GOT3 (cell line): Measurements from ENCODE around the gene TRIM66.

Source experiments
- DNase-seq: peaks from one replicate; lab custom pipeline; 2025; ENCODE audit warnings: mixed read lengths; lab: John Stamatoyannopoulos, UW

Gene TRIM66, protein sequence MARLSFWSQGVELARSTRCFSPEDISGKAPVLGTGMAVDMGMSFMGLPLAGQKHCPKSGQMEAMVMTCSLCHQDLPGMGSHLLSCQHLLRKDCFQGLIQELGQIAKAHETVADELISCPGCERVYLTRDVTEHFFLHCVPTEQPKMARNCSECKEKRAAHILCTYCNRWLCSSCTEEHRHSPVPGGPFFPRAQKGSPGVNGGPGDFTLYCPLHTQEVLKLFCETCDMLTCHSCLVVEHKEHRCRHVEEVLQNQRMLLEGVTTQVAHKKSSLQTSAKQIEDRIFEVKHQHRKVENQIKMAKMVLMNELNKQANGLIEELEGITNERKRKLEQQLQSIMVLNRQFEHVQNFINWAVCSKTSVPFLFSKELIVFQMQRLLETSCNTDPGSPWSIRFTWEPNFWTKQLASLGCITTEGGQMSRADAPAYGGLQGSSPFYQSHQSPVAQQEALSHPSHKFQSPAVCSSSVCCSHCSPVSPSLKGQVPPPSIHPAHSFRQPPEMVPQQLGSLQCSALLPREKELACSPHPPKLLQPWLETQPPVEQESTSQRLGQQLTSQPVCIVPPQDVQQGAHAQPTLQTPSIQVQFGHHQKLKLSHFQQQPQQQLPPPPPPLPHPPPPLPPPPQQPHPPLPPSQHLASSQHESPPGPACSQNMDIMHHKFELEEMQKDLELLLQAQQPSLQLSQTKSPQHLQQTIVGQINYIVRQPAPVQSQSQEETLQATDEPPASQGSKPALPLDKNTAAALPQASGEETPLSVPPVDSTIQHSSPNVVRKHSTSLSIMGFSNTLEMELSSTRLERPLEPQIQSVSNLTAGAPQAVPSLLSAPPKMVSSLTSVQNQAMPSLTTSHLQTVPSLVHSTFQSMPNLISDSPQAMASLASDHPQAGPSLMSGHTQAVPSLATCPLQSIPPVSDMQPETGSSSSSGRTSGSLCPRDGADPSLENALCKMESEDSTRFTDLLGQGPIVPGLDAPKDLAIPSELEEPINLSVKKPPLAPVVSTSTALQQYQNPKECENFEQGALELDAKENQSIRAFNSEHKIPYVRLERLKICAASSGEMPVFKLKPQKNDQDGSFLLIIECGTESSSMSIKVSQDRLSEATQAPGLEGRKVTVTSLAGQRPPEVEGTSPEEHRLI (N-terminal part only)

DNA sequence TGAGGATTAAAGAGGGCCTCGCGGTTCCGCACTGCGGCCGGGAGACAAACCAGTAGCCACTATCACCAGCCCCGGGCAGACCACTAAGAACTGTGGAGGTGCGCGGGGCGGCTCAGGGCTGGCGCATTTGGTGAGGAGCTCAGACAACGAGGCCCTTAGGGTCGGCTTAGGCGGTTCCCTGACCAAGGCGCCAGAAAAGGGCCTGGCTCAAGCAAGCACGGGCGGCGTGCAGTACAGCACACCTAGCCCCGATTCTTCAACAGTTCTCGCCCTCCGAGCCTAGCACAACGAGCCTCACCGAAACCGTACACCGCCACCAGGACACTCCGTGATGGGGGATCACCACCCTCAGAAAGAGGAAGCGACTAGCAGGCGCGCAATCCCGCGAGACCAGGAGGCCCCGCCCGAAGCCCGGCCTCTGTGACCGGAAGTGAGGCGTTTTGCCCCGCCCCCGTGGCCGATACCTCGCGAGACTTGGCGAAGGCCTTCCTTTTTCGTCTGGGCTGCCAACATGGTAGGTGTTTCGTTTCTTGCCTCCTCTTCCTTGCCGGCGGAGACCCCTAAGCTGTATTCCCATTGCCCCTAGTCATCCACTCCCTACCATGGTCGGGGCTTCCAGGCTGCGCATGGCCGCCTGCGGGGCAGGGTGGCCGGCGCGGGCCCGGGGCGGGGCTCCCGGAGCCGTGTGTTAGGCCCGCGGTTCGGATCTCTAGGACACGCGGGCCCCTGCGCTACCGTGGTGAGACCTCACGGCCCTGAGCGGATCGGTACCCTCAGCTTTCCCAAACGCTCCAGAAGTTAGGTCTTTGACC is at the start of gene TRIM66, which contains the start of gene RPL27A:
TSS of gene TRIM66 (minus strand) at position 363 of the 812 bp plus-strand sequence. CDS start 10,391 bp downstream, outside the sequence.
TSS of gene RPL27A (plus strand) at position 490 of the 812 bp plus-strand sequence. CDS start at position 512, 22 bp downstream.
- DNase-seq, result peak; percentile 71

- no peak for DNase-seq
These were observed 49.3 kb upstream of the TRIM66 start for GRCh38 chr11:8731647-8732323.

DNA sequence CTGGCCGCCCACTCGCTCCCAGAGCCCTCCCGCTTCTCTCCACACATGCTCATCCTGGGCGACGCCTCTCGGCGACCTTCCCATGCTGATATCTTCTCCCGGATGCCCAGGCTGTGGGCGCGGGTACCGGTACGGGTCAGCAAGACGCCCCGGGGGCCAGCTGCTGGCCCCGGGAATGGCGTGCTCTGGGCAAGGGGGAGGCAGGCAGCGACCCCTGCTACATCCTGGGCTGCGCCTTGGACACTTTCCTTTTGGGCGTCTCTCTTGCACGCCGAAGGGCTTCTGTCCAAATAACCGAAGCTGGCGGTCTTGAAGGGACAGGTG is 48.2 kb upstream of the TRIM66 start:
- DNase-seq, result no peak

- no peak for DNase-seq
These were observed 47.6 kb upstream of the TRIM66 start for GRCh38 chr11:8729837-8730696.

GRCh38 chr11:8729067-8729466 is 46.6 kb upstream of the TRIM66 start:
- DNase-seq, result no peak

DNA sequence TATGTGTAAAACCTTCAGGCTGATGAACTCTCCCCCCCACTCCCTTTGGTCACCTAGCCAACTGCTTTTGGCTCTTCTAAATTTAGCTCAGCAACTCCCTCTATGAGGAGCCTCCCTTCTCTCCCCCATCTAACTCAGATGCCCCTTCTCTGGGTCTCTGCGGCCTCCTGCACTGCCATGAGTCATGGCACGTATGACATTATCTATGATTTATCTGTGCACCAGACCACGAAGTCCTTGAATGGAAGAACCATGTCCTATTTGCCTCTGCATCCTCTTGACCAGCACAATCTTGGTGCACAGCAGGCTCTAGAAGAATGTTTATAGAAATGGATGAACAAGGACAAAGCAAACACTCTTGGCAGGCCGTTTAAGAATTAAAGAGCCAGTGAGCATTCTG is 46.1 kb upstream of the TRIM66 start:
- no peak for DNase-seq

DNA sequence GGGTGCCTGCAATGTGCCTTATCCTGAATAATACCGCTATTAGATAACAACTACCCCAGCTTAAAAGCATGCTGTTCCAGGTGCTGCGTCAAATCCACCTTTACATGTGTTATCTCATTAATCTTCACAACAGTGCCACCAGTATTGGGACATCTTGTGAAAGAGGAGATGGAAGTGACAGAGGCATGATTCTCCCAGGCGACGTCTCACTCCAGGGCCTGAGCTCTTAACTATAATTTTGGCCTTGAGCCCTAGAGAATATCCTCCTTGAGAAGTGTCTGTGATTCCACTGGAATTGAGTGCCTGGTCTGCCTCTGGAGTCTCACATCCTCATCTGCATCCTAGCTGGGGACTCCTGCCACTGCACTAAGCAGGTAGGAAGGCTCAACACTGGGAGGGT is 43.9 kb upstream of the TRIM66 start:
- DNase-seq, result no peak

DNA sequence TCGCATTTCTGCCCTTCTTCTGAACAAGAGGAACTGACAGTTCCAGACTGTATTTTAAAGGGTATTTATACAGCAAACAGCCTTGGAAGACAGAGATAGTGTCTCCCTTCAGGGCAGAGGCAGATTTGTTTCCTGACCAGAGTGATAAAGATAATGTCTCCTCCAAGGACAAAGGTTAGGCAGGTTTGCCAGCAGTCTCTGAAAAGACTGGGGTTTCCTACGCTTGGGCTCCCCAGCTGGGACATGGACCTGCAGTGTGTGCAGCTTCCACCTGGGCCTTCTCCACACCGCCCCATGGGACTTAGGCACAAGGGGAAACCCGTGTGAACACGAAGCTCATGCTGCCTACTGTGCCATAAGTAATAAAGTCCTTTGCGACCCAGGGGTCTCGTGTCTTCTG is 42.2 kb upstream of the TRIM66 start:
- DNase-seq, result no peak

GRCh38 chr11:8723711-8724110 is 41.2 kb upstream of the TRIM66 start:
- no peak for DNase-seq

DNA sequence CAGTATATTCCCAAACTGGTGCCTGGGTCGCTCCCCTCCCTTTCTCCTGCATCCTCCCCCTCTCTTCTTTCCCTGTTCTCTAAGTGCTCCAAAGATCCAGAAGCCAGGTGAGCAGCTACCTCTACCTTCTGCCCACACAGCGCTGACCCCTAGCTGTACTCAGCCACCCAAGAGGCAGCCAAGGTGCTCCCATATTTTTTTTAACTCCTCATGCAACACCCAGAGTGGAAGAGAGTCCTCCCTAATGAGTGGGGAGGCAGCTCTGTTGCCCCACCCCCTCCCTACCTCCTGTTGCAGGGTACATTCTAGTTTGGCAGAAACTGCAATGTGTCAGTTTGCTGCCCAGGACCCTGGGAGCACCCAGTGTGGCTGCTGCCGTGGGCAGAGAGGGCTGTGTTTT is 40.3 kb upstream of the TRIM66 start:
- no peak for DNase-seq

DNA sequence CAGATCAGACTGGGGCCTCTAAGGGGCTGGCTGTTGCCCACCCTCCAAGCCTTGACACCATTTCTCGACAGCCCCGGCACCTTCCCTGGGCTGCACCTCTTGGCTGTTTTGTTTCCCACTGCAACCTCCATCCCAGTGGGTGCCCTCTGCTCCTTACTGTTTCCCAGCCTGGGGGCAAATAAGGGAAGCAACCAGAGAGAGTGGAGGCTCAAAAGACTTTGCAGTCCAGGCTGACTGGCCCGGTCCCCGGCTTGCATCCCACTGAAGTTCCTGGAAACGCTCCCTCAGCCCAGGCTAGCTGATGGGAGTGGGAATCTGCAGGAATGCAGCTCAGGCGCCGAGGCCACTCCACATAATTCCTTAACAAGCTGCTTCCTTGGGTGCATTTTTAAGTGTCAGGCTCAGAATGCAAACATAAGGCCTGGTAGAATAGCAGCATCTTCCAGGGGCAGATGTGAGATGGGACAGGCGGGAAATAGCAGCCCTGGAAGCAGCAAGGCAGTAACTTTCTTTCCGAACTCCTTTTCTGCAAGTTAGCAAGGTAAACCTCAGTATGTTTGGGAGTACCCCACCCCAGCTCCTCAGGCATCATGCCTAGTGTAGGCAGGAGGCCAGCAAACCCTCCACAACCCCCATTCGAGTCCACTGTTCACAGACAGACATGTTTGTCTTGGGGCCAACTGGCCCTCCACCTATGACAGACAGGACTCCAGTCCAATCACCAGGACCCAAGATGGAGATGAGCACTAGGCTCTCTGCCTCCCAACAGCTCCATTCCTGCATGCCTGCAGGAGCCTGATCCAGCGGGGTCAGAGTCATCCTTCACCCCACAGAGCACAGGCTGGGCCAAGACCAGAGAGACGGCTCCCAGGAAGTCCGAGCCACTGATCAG is 39.4 kb upstream of the TRIM66 start:
- DNase-seq, result no peak

DNA sequence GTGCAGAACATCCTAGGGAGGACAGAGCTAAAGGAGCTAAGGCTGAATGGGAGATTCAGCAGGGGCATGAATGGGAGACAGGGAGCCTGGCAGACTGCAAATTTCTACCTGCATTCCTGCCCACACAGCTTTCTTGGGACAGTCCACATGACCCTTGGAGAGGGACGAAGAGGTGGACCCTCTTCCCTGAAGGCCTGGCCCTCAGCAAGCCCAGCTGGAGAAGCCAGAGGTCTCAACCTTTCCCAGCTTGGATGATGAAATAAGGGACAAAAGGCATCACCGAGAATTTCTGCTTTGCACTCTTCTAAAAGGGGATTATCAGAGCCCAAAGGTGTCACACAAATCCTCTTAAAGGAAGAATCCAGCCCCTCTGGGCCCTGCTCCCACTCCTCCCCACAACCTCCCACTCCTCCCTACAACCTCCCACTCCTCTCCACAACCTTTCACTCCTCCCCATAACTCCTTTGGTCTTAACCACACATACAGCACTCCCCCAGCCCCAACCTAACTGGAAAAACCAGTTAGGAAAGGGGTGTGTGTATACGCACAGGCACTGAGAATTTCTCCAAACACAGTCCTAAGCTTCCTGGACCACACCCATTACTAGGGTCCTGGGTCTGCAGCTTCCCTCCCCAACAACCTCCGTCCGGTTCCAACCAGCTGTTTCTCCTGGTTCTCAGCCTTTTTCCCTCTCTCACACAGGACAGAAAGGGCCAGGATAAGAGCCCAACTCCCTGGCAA is 38.6 kb upstream of the TRIM66 start:
- no peak for DNase-seq

- DNase-seq, result no peak
These were observed 37.9 kb upstream of the TRIM66 start for GRCh38 chr11:8720352-8720751.

- DNase-seq, result no peak
These were observed 37.3 kb upstream of the TRIM66 start for GRCh38 chr11:8719721-8720120.

- no peak for DNase-seq
These were observed 36.8 kb upstream of the TRIM66 start for GRCh38 chr11:8719211-8719649.

GRCh38 chr11:8717876-8718753 is 35.6 kb upstream of the TRIM66 start:
- DNase-seq, result no peak

DNA sequence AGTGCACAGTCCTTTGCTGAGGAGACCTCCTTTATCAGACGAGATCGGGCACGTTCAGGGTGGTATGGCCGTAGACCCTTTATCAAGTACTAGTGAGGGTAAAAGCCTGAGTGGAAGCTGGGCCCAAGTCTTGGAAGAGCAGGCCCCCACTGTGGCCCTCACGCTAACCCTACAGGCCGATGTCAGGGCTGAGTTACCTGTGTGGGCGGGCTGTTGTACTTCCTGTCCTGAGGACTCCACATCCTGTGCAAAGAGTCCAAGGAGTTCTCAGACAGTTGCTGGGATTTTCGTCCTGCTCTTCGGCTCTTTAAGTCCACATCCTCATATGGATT is 35.0 kb upstream of the TRIM66 start:
- no peak for DNase-seq
